HCT116 (cell line): Measurements from ENCODE around the gene LRRC74A.

Source experiments
- CTCF ChIP-seq, 3 experiments: fragments of 200-600 bp in 1 of 3; sonication (generic) in 1 of 3; IDR thresholded peaks in 2 of 3; conservative IDR thresholded peaks in 1 of 3; 2 replicates each; pipeline ENCODE4 v1.5.1; 2012 to 2017; ENCODE audit warnings: low read depth in 2 of 3, low read length in 2 of 3, antibody characterized with exemption in 1 of 3, borderline replicate concordance in 1 of 3, control low read depth in 1 of 3, mild to moderate bottlenecking in 1 of 3, mixed read lengths in 1 of 3, mixed run types in 1 of 3, moderate library complexity in 1 of 3; ENCODE audit not compliant: insufficient read depth in 1 of 3
- SIN3A ChIP-seq: IDR thresholded peaks from 2 replicates; pipeline ENCODE4 v1.6.1; 2012; ENCODE audit warnings: low read depth

- TF ChIP-seq CTCF (IDR thresholded peaks at IDR 0.05 in 2 of 3, conservative IDR thresholded peaks at IDR 0.05 in 1 of 3; ENCODE audit: borderline replicate concordance in 1 of 3, insufficient read depth in 1 of 3, low read depth in 2 of 3, low read length in 2 of 3) (no peak), SIN3A (no peak)
These were observed 16.2 kb downstream of the LRRC74A start for GRCh38 chr14:76842414-76842813.
